DMS53 treated with DMSO at 0.1 percent for 48 hours (cell line): ENCODE measurements around the gene FANCL.
"Not testable (repeated sequence)": the region's sequence is repeated elsewhere in the genome, so short reads cannot be mapped to it uniquely, and the experiment has no call there.

Experiments used
- DNase-seq: peaks from one replicate; lab custom pipeline; 2025; ENCODE audit not compliant: unreplicated experiment; lab: John Stamatoyannopoulos, UW

Gene FANCL

DNA sequence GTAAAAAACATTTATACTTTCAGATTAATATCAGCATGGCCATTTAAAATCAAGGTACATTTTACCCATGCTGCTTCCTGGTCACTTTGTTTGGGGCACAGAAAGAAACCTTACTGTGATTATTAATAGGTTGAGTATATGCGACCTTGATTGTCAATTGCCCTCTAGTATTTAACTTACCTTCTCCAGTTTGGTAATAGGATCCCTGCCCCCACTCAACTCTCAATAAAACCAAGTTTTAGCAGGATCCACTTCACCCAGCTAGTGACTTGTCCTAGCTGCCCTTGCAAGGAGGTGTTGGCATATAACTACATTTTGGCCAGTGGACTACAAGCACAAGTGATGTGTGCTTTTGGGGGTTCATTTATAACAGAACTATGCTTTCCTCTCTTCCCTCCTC lies 34.3 kb downstream of the FANCL start:
- DNase-seq: no peak

DNA sequence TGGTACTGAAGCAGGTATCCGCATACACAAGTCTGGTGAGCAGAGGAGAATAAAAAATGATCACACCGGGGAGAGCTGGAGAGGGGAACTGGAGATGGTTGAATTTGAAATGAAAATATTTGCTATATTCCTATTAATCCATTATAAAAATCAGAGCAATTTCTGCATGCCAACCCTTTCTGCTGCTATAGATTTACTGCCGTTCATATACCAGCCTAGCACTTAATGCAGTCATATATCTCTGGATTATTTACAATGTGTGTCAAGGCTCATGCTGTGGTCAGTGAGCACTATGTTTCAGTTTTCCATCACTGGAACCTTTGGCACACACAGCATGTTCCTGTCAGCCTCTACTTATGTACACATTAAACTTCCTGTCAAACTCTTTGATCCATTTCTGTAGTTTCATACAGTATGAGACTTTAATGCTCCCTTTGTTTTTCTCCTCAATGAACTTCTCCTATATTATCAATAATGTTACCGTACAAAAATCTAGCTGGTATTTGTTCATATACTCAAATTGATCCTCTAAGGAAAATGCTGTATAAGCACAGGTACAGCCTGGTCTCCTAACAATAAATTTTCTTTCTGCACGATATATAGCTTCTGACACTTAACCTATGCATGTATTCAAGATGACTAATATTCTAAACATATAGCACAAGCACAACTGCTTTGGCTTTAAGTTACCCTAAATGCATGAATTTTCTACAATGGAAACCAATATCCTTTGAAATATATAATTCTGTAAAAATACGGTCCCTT lies 36.7 kb downstream of the FANCL start:
- peak; percentile 70 for DNase-seq

DNA sequence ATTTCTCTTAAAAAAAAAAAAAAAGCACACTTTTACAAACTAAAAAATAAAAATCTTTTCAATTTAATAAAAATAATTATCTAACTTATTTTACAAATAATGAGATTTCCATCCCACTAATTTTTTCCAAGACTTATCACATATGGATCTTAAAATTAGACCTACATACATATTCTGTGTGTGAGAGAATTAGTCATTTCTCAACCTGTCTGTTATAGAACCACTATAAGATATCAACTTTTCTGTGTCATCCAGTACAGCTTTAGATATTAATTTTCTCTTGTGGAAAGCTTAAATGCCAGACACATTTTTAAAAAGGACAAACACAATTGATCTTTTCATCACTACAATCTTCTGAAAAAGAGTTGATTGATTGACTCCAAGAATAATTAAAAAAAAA lies 38.1 kb downstream of the FANCL start:
- DNase-seq: no peak

- DNase-seq: no peak
Measured at GRCh38 chr2:58202404-58202803, 38.7 kb downstream of the FANCL start.

- DNase-seq: no peak
Measured at GRCh38 chr2:58197894-58198293, 43.2 kb downstream of the FANCL start.

DNA sequence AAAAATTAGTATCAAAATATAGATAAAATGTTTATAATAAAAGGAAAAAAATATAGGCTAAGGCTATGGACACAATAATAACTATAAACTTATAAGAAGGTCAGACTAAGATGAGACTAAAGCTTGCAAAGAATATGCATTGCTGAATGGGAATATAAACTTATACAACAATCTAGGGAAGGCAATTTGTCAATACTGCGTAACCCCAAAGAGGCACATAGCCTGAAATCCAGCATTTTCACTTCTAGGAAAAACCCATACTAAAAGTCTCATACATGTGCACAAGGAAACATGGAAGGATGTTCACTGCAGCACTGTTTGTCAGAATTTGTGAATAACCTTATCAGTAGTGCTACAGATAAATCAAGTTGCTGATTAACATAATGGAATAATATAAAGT lies 45.5 kb downstream of the FANCL start:
- no peak for DNase-seq

- DNase-seq: no peak
Measured at GRCh38 chr2:58194458-58194857, 46.7 kb downstream of the FANCL start.

DNA sequence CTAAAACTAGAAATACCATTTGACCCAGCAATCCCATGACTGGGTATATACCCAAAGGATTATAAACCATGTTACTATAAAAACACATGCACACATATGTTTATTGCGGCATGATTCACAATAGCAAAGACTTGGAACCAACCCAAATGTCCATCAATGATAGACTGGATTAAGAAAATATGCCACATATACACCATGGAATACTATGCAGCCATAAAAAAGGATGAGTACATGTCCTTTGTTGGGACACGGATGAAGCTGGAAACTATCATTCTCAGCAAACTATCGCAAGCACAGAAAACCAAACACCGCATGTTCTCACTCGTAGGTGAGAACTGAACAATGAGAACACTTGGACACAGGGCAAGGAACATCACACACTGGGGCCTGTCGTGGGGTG lies 54.1 kb downstream of the FANCL start:
- DNase-seq: not testable (repeated sequence)

- no peak for DNase-seq
Measured at GRCh38 chr2:58186501-58186900, 54.6 kb downstream of the FANCL start.

DNA sequence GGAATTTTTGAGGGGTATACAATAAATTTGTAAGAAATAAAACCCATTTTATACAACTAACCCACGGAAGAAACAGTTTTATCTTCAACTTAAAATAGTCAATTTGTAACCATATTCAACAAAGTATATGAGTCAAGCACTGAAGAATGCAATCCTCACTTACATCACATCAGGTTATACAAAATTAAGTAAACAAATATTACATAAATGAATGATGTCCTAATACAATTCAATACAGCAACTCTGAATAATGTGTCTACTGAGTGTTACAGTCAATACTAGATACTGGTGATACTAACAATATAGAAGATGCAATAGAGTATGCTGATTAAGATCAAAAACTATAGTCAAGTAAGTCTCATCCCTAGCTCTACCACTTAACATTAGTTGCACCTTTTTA lies 58.6 kb downstream of the FANCL start:
- no peak for DNase-seq

- DNase-seq: no peak
Measured at GRCh38 chr2:58180635-58181034, 60.5 kb downstream of the FANCL start.

- not testable (repeated sequence) for DNase-seq
Measured at GRCh38 chr2:58180175-58180574, 61.0 kb downstream of the FANCL start.

GRCh38 chr2:58177187-58177586 lies 63.9 kb downstream of the FANCL start:
- not testable (repeated sequence) for DNase-seq

DNA sequence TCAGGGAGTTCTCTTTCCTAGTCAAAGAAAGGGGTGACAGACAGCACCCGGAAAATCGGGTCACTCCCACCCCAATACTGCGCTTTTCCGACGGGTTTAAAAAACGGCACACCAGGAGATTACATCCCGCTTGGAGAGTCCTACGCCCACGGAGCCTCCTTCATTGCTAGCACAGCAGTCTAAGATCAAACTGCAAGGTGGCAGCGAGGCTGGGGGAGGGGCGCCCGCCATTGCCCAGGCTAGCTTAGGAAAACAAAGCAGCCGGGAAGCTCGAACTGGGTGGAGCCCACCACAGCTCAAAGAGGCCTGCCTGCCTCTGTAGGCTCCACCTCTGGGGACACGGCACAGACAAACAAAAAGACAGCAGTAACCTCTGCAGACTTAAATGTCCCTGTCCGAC lies 69.3 kb downstream of the FANCL start:
- not testable (repeated sequence) for DNase-seq

DNA sequence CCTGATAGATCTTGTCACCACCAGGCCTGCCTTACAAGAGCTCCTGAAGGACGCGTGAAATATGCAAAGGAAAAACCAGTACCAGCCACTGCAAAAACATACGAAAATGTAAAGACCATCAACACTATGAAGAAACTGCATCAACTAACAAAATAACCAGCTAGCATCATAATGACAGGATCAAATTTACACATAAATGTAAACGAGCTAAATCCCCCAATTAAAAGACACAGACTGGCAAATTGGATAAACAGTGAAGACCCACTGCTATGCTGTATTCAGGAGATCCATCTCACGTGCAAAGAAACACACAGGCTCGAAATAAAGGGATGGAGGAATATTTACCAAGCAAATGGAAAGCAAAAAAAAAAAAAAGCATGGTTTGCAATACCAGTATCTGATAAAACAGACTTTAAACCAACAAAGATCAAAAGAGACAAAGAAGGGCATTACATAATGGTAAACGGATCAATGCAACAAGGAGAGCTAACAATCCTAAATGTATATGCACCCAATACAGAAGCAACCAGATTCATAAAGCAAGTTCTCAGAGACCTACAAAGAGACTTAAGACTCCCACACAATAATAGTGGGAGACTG lies 70.7 kb downstream of the FANCL start:
- not testable (repeated sequence) for DNase-seq

DNA sequence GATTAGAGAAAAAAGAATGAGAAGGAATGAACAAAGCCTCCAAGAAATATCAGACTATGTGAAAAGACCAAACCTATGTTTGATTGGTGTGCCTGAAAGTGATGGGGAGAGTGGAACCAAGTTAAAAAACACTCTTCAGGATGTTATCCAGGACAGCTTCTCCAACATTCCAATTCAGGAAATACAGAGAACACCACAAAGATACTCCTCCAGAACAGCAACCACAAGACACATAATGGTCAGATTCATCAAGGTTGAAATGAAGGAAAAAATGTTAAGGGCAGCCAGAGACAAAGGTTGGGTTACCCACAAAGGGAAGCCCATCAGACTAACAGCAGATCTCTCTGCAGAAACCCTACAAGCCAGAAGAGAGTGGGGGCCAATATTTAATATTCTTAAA lies 71.3 kb downstream of the FANCL start:
- not testable (repeated sequence) for DNase-seq

DNA sequence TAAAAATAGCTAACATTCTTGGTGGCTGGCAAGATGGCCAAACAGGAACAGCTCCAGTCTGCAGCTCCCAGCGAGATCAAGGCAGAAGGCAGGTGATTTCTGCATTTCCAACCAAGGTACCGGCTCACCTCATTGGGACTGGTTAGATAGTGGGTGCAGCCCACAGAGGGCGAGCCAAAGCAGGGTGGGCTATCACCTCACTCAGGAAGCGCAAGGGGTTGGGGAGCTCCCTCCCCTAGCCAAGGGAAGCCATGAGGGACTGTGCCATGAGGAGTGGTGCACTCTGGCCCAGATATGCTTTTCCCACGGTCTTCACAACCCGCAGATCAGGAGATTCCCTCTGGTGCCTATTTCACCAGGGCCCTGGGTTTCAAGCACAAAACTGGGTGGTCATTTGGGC lies 73.0 kb downstream of the FANCL start:
- not testable (repeated sequence) for DNase-seq

- no peak for DNase-seq
Measured at GRCh38 chr2:58163913-58164312, 77.2 kb downstream of the FANCL start.

GRCh38 chr2:58158481-58158880 lies 82.6 kb downstream of the FANCL start:
- DNase-seq: no peak

DNA sequence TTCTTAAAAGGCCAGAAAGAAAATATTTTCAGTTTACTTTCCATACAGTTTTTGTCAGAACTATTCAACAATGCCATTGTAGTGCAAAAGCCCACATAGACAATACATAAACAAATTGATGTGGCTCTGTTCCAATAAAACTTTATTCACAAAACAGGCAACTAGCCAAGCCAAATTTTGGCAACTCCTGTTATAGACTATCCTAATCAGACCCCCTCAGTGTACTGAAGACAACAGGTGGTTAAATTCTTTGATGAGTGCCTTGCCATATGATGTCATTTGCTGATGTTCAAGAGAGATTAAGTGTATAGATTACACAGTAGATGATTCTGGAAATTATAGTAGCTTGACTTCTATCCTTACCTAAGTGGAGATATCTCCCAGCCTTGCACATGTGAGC lies 83.4 kb downstream of the FANCL start:
- no peak for DNase-seq

- DNase-seq: no peak
Measured at GRCh38 chr2:58156780-58157179, 84.3 kb downstream of the FANCL start.

- peak; percentile 70 for DNase-seq
Measured at GRCh38 chr2:58155160-58155778, 85.9 kb downstream of the FANCL start.
